Measurements from ENCODE around the gene SIL1.

Gene SIL1

GRCh38 chr5:138980441-138980840 is 217.7 kb downstream of the SIL1 start:
- DNase-seq (ENCODE audit: low read depth), result no peak

GRCh38 chr5:138979684-138980280 is 218.4 kb downstream of the SIL1 start:
- DNase-seq (ENCODE audit: low read depth), result no peak

- DNase-seq (ENCODE audit: low read depth), result no peak
Observed at GRCh38 chr5:138978581-138978980, 219.6 kb downstream of the SIL1 start.

- DNase-seq (ENCODE audit: low read depth), result no peak
Observed at GRCh38 chr5:138978080-138978479, 220.1 kb downstream of the SIL1 start.

GRCh38 chr5:138975098-138975847 is 222.9 kb downstream of the SIL1 start:
- DNase-seq (ENCODE audit: low read depth), result no peak

GRCh38 chr5:138974227-138975063 is 223.7 kb downstream of the SIL1 start:
- DNase-seq (ENCODE audit: low read depth), result no peak

- DNase-seq (ENCODE audit: low read depth), result no peak
Observed at GRCh38 chr5:138972836-138973235, 225.3 kb downstream of the SIL1 start.

GRCh38 chr5:138972230-138972629 is 225.9 kb downstream of the SIL1 start:
- no peak for DNase-seq (ENCODE audit: low read depth)

GRCh38 chr5:138969323-138970002 is 228.7 kb downstream of the SIL1 start:
- no peak for DNase-seq (ENCODE audit: low read depth)

GRCh38 chr5:138968601-138969000 is 229.6 kb downstream of the SIL1 start:
- no peak for DNase-seq (ENCODE audit: low read depth)

- no peak for DNase-seq (ENCODE audit: low read depth)
Observed at GRCh38 chr5:138967791-138968448, 230.2 kb downstream of the SIL1 start.

GRCh38 chr5:138966236-138966985 is 231.8 kb downstream of the SIL1 start:
- no peak for DNase-seq (ENCODE audit: low read depth)

GRCh38 chr5:138965626-138966025 is 232.5 kb downstream of the SIL1 start:
- DNase-seq (ENCODE audit: low read depth), result no peak

- DNase-seq (ENCODE audit: low read depth), result no peak
Observed at GRCh38 chr5:138964647-138965201, 233.4 kb downstream of the SIL1 start.

GRCh38 chr5:138963763-138964371 is 234.3 kb downstream of the SIL1 start:
- no peak for DNase-seq (ENCODE audit: low read depth)

- no peak for DNase-seq (ENCODE audit: low read depth)
Observed at GRCh38 chr5:138962614-138963370, 235.4 kb downstream of the SIL1 start.

- no peak for DNase-seq (ENCODE audit: low read depth)
Observed at GRCh38 chr5:138961729-138962128, 236.4 kb downstream of the SIL1 start.

- DNase-seq (ENCODE audit: low read depth), result no peak
Observed at GRCh38 chr5:138961221-138961620, 236.9 kb downstream of the SIL1 start.

GRCh38 chr5:138960145-138960692 is 237.9 kb downstream of the SIL1 start:
- DNase-seq (ENCODE audit: low read depth), result no peak
